Subcutaneous adipose tissue (tissue), 4 donors: Measurements from ENCODE around the gene MEOX1. TPM values are rescaled to one million over a fixed set of nuclear protein-coding genes. Genes with fewer than 3 reads are reported as not detected.

Experiments
- CTCF ChIP-seq: fragments of 450-650 bp; IDR thresholded peaks from one replicate; pipeline ENCODE4 v1.5.1; 2016; ENCODE audit warnings: low read depth, mild to moderate bottlenecking, control low read depth, antibody characterized with exemption, moderate library complexity
- total RNA-seq, 4 donors: library from RNA; depleted of rRNA; stranded (reverse); fragments of >200 nt; gene quantifications; one replicate each; pipeline ENCODE4 v1.1.0, GENCODE V29; 2016

Gene MEOX1
- total RNA-seq, 4 donors from 2014 or later = 5.6 to 31.5 (median 15.1) TPM

- TF ChIP-seq CTCF = no peak
These were observed 8.9 kb upstream of the MEOX1 start for GRCh38 chr17:43670645-43671030.

- TF ChIP-seq CTCF = no peak
These were observed 8.4 kb upstream of the MEOX1 start for GRCh38 chr17:43669971-43670644.

GRCh38 chr17:43667947-43668348 lies 6.2 kb upstream of the MEOX1 start:
- TF ChIP-seq CTCF = no peak

GRCh38 chr17:43667506-43667905 lies 5.8 kb upstream of the MEOX1 start:
- no peak for TF ChIP-seq CTCF

GRCh38 chr17:43665937-43666236 lies 4.2 kb upstream of the MEOX1 start:
- TF ChIP-seq CTCF = no peak

GRCh38 chr17:43665084-43665936 lies 3.6 kb upstream of the MEOX1 start:
- TF ChIP-seq CTCF = no peak

GRCh38 chr17:43664096-43664495 lies 2.4 kb upstream of the MEOX1 start:
- TF ChIP-seq CTCF = no peak
